Measurements from ENCODE around the gene CHI3L2. TPM values are rescaled to one million over a fixed set of nuclear protein-coding genes. Genes with fewer than 3 reads are reported as not detected.

Gene CHI3L2
- total and polyA plus RNA-seq, 2 donors (not counting 1 experiment from before 2014, with no cell fraction given), result 9.2 to 31.5 TPM

DNA sequence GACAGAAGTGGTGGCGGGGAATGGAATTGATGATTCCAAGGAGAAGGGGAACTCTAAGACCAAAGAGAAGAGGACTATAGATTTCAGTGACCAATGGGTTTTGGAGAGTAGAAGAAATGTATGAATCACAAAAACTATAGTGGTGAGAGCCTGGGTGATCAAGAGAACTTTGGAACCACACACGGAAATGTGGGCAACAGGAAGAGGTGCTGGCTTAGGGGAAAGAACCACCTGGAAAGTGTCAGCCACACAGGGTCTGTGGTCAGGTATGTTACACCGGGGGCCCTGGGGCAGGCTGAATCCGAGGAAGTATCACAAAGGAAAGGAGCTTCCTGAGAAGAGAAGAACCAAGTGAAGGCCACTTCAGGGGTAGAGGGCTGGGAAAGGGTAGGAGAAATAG, 51.6 kb downstream of the CHI3L2 start:
- DNase-seq (no peak), ATAC-seq (ENCODE audit: low read depth) (no peak)
- Histone ChIP-seq H3K4me2 (replicated peaks; ENCODE audit: low read depth, low read length, poor library complexity, severe bottlenecking) (no peak overlapping the region), H3K36me3 (replicated peaks in 1 of 2; ENCODE audit: control extremely low read depth in 1 of 2, control insufficient read depth in 1 of 2, extremely low read depth in 1 of 2, insufficient read depth in 2 of 2, low read length in 1 of 2) (no peaks in the 10 kb centered on the region), H3K27me3 (replicated peaks in 1 of 4; ENCODE audit: control extremely low read depth in 1 of 4, control insufficient read depth in 3 of 4, insufficient read depth in 4 of 4, low read length in 3 of 4) (peaks cover 0 to 5% (median 1%) of the 10 kb centered on the region in 4 experiments), H2AFZ (ENCODE audit: insufficient read depth, low read depth, low read length, poor library complexity, severe bottlenecking) (no peak overlapping the region), H3K9ac (ENCODE audit: low read length) (no peak overlapping the region), H4K20me1 (ENCODE audit: control insufficient read depth, insufficient read depth, low read length, poor library complexity, severe bottlenecking) (no peaks in the 10 kb centered on the region), H3K27ac (ENCODE audit: low read length in 2 of 2) (no peak overlapping the region), H3K9me3 (ENCODE audit: control extremely low read depth in 1 of 3, control insufficient read depth in 2 of 3, insufficient read depth in 1 of 3, low read length in 2 of 3) (peaks cover 0 to 5% (median 0%) of the 10 kb centered on the region in 3 donors), H3K79me2 (ENCODE audit: control insufficient read depth, insufficient read depth, low read length) (no peaks in the 10 kb centered on the region), H3K4me1 (ENCODE audit: control insufficient read depth in 2 of 2, insufficient read depth in 2 of 2, low read length in 2 of 2) (no peaks in the 10 kb centered on the region), H3K4me3 (ENCODE audit: control extremely low read depth in 1 of 5, extremely low read depth in 1 of 5, insufficient read depth in 1 of 5, low read depth in 2 of 5, low read length in 4 of 5) (no peak overlapping the region)
- intact Hi-C loops (cut with micrococcal nuclease), result no loop called here
- H3K9me3 Mint-ChIP-seq (ENCODE audit: insufficient read depth), result no peaks in the 10 kb centered on the region
- H3K27me3 Mint-ChIP-seq, result peaks cover 12% of the 10 kb centered on the region
- POLR2A ChIA-PET, result no interaction called here
- no peak for TF ChIP-seq EZH2 (IDR thresholded peaks at IDR 0.05; ENCODE audit: borderline replicate concordance, insufficient read depth, low read depth, low read length, poor library complexity, severe bottlenecking)
- TF ChIP-seq, protein P1, sequence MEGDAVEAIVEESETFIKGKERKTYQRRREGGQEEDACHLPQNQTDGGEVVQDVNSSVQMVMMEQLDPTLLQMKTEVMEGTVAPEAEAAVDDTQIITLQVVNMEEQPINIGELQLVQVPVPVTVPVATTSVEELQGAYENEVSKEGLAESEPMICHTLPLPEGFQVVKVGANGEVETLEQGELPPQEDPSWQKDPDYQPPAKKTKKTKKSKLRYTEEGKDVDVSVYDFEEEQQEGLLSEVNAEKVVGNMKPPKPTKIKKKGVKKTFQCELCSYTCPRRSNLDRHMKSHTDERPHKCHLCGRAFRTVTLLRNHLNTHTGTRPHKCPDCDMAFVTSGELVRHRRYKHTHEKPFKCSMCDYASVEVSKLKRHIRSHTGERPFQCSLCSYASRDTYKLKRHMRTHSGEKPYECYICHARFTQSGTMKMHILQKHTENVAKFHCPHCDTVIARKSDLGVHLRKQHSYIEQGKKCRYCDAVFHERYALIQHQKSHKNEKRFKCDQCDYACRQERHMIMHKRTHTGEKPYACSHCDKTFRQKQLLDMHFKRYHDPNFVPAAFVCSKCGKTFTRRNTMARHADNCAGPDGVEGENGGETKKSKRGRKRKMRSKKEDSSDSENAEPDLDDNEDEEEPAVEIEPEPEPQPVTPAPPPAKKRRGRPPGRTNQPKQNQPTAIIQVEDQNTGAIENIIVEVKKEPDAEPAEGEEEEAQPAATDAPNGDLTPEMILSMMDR (IDR thresholded peaks at IDR 0.05), result no peak
- no peak overlapping the region for H3K4me3 Mint-ChIP-seq
- CTCF ChIA-PET, result no interaction called here
- 88% methylated on average over 4 of the region's 4 CpGs for WGBS (ENCODE audit: insufficient coverage)
- peaks cover 2% of the 10 kb centered on the region for H3K4me1 Mint-ChIP-seq
- H3K27ac Mint-ChIP-seq, result no peak overlapping the region

DNA sequence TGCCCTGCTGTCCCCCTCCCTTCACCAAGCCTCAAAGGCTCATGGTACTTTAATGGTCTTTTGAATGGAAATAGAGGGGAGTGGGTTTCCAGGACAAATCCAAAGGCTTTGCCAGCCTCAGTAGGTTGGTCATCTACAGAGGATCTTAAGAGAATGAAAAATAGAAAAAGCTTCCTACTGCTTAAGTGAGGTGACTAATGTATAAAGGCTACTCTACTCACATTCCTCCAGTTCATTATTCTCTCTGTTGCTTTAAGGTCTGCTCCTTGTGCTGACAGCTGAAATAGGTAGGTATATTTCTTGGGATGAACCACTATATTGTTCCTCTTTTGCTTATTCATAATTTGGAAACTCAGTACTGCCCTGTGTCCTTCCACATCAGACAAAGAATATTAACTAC, 52.8 kb downstream of the CHI3L2 start:
- TF ChIP-seq, protein P1 (IDR thresholded peaks at IDR 0.05), result no peak
- TF ChIP-seq EZH2 (IDR thresholded peaks at IDR 0.05; ENCODE audit: borderline replicate concordance, insufficient read depth, low read depth, low read length, poor library complexity, severe bottlenecking), result no peak
- no peaks in the 10 kb centered on the region for H3K9me3 Mint-ChIP-seq (ENCODE audit: insufficient read depth)
- intact Hi-C loops (cut with micrococcal nuclease), result no loop called here
- POLR2A ChIA-PET, result no interaction called here
- Histone ChIP-seq H3K4me1 (ENCODE audit: control insufficient read depth in 2 of 2, insufficient read depth in 2 of 2, low read length in 2 of 2) (no peaks in the 10 kb centered on the region), H3K27me3 (replicated peaks in 1 of 4; ENCODE audit: control extremely low read depth in 1 of 4, control insufficient read depth in 3 of 4, insufficient read depth in 4 of 4, low read length in 3 of 4) (peaks cover 0 to 5% (median 0%) of the 10 kb centered on the region in 4 experiments), H3K36me3 (replicated peaks in 1 of 2; ENCODE audit: control extremely low read depth in 1 of 2, control insufficient read depth in 1 of 2, extremely low read depth in 1 of 2, insufficient read depth in 2 of 2, low read length in 1 of 2) (no peaks in the 10 kb centered on the region), H4K20me1 (ENCODE audit: control insufficient read depth, insufficient read depth, low read length, poor library complexity, severe bottlenecking) (no peaks in the 10 kb centered on the region), H3K9ac (ENCODE audit: low read length) (no peak overlapping the region), H3K9me3 (ENCODE audit: control extremely low read depth in 1 of 3, control insufficient read depth in 2 of 3, insufficient read depth in 1 of 3, low read length in 2 of 3) (peaks cover 0 to 5% (median 0%) of the 10 kb centered on the region in 3 donors), H3K4me2 (replicated peaks; ENCODE audit: low read depth, low read length, poor library complexity, severe bottlenecking) (no peak overlapping the region), H3K4me3 (ENCODE audit: control extremely low read depth in 1 of 5, extremely low read depth in 1 of 5, insufficient read depth in 1 of 5, low read depth in 2 of 5, low read length in 4 of 5) (no peak overlapping the region), H3K27ac (ENCODE audit: low read length in 2 of 2) (no peak overlapping the region), H3K79me2 (ENCODE audit: control insufficient read depth, insufficient read depth, low read length) (no peaks in the 10 kb centered on the region), H2AFZ (ENCODE audit: insufficient read depth, low read depth, low read length, poor library complexity, severe bottlenecking) (no peak overlapping the region)
- H3K4me1 Mint-ChIP-seq, result no peaks in the 10 kb centered on the region
- DNase-seq (no peak), ATAC-seq (ENCODE audit: low read depth) (no peak)
- CTCF ChIA-PET, result no interaction called here
- H3K27me3 Mint-ChIP-seq, result peaks cover 12% of the 10 kb centered on the region
- no peak overlapping the region for H3K27ac Mint-ChIP-seq
- H3K4me3 Mint-ChIP-seq, result no peak overlapping the region

Data from B cell (primary cell).